Measurements from ENCODE around the gene ADGRE2.

DNA sequence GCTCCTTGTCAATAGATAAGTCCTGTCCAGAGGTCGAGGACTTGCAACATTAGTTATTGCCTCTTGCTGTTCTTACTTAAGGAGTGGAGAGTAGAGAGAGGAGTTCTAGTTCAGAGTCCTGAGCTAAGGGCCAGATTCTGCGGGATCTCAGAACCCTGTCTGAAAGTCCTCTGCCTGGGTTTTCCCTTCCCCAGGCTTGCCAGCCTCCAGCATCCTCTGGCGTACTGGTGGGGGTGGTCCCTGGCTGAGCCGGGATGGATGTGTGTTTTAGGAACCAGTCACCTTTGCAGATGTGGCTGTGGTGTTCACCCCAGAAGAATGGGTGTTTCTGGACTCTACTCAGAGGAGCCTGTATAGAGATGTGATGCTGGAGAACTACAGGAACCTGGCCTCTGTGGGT lies 62.5 kb downstream of the ADGRE2 start:
- TF ChIP-seq, protein P1, sequence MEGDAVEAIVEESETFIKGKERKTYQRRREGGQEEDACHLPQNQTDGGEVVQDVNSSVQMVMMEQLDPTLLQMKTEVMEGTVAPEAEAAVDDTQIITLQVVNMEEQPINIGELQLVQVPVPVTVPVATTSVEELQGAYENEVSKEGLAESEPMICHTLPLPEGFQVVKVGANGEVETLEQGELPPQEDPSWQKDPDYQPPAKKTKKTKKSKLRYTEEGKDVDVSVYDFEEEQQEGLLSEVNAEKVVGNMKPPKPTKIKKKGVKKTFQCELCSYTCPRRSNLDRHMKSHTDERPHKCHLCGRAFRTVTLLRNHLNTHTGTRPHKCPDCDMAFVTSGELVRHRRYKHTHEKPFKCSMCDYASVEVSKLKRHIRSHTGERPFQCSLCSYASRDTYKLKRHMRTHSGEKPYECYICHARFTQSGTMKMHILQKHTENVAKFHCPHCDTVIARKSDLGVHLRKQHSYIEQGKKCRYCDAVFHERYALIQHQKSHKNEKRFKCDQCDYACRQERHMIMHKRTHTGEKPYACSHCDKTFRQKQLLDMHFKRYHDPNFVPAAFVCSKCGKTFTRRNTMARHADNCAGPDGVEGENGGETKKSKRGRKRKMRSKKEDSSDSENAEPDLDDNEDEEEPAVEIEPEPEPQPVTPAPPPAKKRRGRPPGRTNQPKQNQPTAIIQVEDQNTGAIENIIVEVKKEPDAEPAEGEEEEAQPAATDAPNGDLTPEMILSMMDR (IDR thresholded peaks at IDR 0.05; ENCODE audit: low read depth, low read length), result no peak
- no peak for TF ChIP-seq EZH2phosphoT487 (IDR thresholded peaks at IDR 0.05; ENCODE audit: low read depth)
